Ascending aorta (tissue), 2 donors: ENCODE measurements around the gene PXDC1. TPM values are rescaled to one million over a fixed set of nuclear protein-coding genes. Genes with fewer than 3 reads are reported as not detected.
A peak's percentile ranks its signal among the peaks of the same experiment; 100 is the strongest.

Experiments used
- DNase-seq, 2 donors: peaks; one replicate each; pipeline ENCODE4 v3.0.0-alpha.2; 2019; ENCODE audit warnings: low spot score in 2 of 2
- H3K27ac ChIP-seq, 2 donors: fragments of 200-600 bp; sonication (generic); one replicate each; pipeline ENCODE4 v1.5.1; 2016 to 2017; ENCODE audit warnings: mild to moderate bottlenecking in 1 of 2
- H3K27me3 ChIP-seq: fragments of 200-600 bp; sonication (generic); one replicate; pipeline ENCODE4 v1.5.1; 2017
- H3K36me3 ChIP-seq, 2 donors: fragments of 200-600 bp; sonication (generic); one replicate each; pipeline ENCODE4 v1.5.1; 2016
- H3K4me1 ChIP-seq, 2 donors: fragments of 200-600 bp; sonication (generic); one replicate each; pipeline ENCODE4 v1.5.1; 2016 to 2017; ENCODE audit warnings: mild to moderate bottlenecking in 1 of 2
- H3K4me3 ChIP-seq, 2 donors: fragments of 200-600 bp; sonication (generic); one replicate each; pipeline ENCODE4 v1.5.1; 2016 to 2017; ENCODE audit warnings: mild to moderate bottlenecking in 1 of 2
- H3K9me3 ChIP-seq, 2 donors: fragments of 200-600 bp; sonication (generic); one replicate each; pipeline ENCODE4 v1.5.1; 2016
- intact Hi-C: fragments of 100-400 bp; cut with DNase I; formaldehyde crosslinking; loops from one replicate; pipeline ENCODE4 v1.15.1; 2023
- total RNA-seq: library from RNA; depleted of rRNA; stranded (reverse); fragments of >200 nt; gene quantifications from one replicate; pipeline ENCODE4 v1.1.0, GENCODE V29; 2016
- TF ChIP-seq, protein P1 (sequence below), 3 experiments: fragments of 200-600 bp in 2 of 3; fragments of 450-650 bp in 1 of 3; sonication (generic) in 2 of 3; IDR thresholded peaks; one replicate each; pipeline ENCODE4 v1.5.1; 2016 to 2019; ENCODE audit warnings: antibody characterized with exemption in 3 of 3, mild to moderate bottlenecking in 1 of 3, moderate library complexity in 1 of 3

PXDC1 gene
- total RNA-seq, 1 donor from 2014 or later, result 310 TPM

DNA sequence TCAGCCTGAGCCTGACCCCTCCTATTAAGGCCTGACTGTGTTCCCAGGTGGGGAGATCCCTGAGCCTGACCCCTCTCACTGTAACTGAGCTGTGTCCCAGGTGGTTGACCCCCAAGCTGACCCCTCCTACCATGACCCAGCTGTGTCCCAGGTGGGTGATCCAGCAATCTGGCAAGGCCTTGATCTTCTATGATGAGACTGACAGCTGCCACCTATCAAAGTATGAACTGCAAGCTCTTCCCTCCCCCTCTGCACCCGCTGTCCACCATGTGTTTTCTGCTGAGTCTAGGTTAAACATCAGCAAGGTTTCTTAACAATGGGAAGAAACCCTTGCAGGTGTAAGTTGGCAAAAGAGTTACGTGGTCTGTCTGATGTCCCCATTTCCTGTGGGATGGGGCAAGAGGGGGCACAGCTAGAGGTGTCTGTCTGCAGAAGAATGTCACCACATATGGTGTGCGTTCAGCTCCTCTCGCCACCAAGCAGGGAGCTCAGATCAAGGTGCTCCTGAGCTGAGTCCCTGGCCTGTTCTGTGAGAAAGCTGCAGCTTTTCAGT is 5.9 kb downstream of the PXDC1 start:
- Histone ChIP-seq H3K36me3 (peaks cover 7 to 35% of the 10 kb centered on the region in 2 donors), H3K9me3 (no peaks in the 10 kb centered on the region), H3K27ac (peak overlapping the region; percentile 100), H3K4me3 (peak overlapping the region; percentile 81 to 82), H3K4me1 (peaks cover 25 to 60% of the 10 kb centered on the region in 2 donors), H3K27me3 (no peaks in the 10 kb centered on the region)
- intact Hi-C loops, result loop anchor here (10.0 kb wide), 1 partner anchor 389 kb away; the partner anchor contains the start of gene ECI2
- TF ChIP-seq, protein P1, sequence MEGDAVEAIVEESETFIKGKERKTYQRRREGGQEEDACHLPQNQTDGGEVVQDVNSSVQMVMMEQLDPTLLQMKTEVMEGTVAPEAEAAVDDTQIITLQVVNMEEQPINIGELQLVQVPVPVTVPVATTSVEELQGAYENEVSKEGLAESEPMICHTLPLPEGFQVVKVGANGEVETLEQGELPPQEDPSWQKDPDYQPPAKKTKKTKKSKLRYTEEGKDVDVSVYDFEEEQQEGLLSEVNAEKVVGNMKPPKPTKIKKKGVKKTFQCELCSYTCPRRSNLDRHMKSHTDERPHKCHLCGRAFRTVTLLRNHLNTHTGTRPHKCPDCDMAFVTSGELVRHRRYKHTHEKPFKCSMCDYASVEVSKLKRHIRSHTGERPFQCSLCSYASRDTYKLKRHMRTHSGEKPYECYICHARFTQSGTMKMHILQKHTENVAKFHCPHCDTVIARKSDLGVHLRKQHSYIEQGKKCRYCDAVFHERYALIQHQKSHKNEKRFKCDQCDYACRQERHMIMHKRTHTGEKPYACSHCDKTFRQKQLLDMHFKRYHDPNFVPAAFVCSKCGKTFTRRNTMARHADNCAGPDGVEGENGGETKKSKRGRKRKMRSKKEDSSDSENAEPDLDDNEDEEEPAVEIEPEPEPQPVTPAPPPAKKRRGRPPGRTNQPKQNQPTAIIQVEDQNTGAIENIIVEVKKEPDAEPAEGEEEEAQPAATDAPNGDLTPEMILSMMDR (IDR thresholded peaks at IDR 0.05), result no peak
- no peak for DNase-seq

DNA sequence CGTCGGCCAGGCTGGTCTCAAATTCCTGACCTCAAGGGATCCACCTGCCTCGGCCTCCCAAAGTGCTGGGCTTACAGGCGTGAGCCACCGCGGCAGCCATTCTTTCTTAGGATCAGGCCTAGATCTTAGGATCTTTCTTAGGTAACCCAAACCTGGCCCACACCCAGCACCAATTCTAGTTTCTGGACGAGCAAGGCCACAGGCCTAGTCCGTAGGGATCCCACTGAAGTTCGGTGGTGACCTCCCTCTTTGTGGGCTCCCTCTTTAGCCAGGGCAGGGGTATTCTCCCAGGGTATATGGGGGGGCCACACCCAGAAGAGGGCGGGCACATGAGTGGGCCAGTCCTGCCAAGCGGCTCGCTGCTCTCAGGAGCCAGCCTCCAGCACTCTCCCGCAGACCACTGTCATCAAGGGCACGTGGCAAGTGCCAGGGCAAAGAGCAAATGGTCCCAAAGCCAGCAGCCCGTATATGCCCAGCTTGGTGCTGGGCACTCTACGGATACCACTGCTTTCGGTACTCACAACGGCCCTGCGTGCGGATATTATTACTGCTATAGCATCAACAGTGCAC is 6.5 kb downstream of the PXDC1 start:
- H3K4me3 ChIP-seq, result peak overlapping the region; percentile 23 to 82
- H3K27ac ChIP-seq, result peak overlapping the region; percentile 100
- H3K27me3 ChIP-seq, result no peaks in the 10 kb centered on the region
- intact Hi-C loops, result loop anchor here (5.0 to 10.0 kb wide), 2 partner anchors 232 to 390 kb away; partner anchors contain the start of gene ECI2
- H3K36me3 ChIP-seq, result peaks cover 7 to 38% of the 10 kb centered on the region in 2 donors
- peaks cover 26 to 67% of the 10 kb centered on the region in 2 donors for H3K4me1 ChIP-seq
- H3K9me3 ChIP-seq, result no peaks in the 10 kb centered on the region
- TF ChIP-seq, protein P1 (IDR thresholded peaks at IDR 0.05), result no peak
- DNase-seq, result no peak

DNA sequence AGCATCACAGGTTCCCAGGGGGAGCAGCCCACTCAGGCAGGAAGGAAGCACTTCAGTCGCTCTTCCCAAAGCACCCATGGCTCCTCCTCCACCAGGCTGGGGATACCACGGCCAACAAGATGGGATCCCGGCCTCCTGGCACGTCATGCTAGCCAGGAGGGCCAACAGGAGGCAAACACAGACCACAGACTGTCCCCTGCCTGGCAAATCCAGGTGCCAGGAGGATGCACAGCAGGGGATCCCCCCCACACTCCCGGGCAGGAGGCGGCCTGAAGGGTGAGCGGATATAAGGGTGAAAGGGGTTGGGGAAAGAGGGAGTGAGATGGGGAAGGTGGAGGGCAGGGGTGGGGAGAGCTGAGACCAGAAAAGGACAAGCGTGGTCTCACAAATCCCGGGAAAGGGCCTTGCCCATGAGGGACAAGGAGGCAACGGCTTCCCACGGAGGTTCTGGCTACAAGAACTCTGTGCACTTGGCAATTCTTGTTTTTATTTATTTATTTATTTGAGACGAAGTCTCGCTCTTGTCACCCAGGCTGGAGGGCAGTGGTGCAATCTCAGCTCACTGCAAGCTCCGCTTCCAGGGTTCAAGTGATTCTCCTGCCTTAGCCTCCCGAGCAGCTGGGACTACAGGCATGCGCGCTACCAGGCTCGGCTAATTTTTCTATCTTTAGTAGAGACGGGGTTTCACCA is 7.2 kb downstream of the PXDC1 start:
- intact Hi-C loops, result loop anchor here (5.0 to 10.0 kb wide), 2 partner anchors 233 to 390 kb away; partner anchors contain the start of gene ECI2
- peaks cover 32 to 73% of the 10 kb centered on the region in 2 donors for H3K4me1 ChIP-seq
- H3K4me3 ChIP-seq, result peak overlapping the region; percentile 23 to 82
- TF ChIP-seq, protein P1 (IDR thresholded peaks at IDR 0.05), result no peak
- H3K36me3 ChIP-seq, result peaks cover 7 to 33% of the 10 kb centered on the region in 2 donors
- DNase-seq, result no peak
- H3K9me3 ChIP-seq, result no peaks in the 10 kb centered on the region
- H3K27me3 ChIP-seq, result no peaks in the 10 kb centered on the region
- H3K27ac ChIP-seq, result peak overlapping the region; percentile 100

DNA sequence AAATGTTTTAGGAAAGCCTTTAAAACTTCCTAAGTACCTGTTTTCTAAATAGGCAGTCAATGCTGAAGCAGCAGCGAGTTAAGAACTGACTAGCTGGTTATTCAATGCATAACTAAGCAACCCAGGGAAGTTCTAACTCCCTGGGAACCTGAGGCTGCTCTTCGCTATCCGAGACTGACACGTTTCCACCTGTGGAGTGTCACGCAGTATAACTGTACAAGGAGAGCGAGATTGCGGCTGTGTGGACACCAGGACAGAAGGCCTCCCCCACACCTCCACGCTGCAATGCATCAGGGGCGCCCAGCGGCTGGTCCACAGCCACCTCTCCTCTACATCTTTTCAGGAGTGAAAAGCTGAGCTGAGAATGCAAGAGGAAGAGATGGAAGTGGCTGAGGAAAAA is 8.0 kb downstream of the PXDC1 start:
- no peak for DNase-seq
- Histone ChIP-seq H3K4me3 (peak overlapping the region; percentile 23 to 82), H3K36me3 (peaks cover 13 to 27% of the 10 kb centered on the region in 2 donors), H3K27me3 (no peaks in the 10 kb centered on the region), H3K9me3 (no peaks in the 10 kb centered on the region), H3K27ac (peak overlapping the region; percentile 100), H3K4me1 (peaks cover 35 to 79% of the 10 kb centered on the region in 2 donors)
- intact Hi-C loops, result loop anchor here (5.0 to 10.0 kb wide), 2 partner anchors 234 to 391 kb away; partner anchors contain the start of gene ECI2
- TF ChIP-seq, protein P1 (IDR thresholded peaks at IDR 0.05), result no peak

DNA sequence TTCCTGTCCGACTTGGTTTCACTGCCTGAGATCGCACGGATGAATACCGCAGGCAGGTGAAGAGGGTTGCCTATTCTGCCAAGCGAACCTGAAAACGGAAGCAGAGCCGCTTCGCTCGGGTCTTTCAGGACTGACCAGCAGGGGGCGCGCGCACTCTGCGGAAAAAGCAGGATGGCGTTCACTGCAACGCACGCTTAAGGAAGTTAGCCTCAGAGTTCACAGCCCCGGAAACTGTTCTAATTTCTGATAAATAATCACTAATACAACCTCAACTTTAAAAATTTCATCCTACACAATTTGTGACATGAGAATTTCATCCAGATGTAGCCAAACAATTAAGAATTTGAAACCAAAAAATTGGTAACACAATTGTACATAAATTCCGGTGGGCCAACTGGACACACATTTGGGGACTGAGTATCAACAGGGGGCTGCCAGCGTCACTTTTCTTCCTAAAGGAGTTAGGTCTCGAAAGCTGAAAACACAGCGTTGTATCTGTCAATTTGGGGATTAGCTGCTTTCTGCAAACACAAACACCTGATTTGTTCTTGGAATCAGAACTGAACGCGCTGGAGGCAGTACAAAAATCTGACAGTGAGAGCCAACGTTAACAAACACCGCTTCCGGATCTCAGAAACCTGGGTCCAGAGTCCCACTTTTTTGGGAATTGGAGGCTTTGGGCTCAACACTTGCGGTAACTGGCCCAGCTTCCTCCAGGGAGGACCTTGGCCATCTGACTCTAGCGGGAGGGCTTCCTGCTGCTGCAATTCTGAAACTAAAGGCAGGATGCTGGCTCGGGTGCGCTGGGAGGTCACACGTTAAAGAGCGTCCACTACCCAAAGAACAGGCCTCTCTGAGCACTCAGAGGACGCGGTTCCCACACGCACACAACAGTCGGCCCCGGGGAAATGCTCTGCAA is 8.8 kb downstream of the PXDC1 start:
- peaks cover 43 to 87% of the 10 kb centered on the region in 2 donors for H3K4me1 ChIP-seq

More for the DNA sequence above, 8.8 kb downstream of the PXDC1 start:
- intact Hi-C loops, result loop anchor here (1.0 to 10.0 kb wide), 5 partner anchors 107 to 392 kb away; partner anchors contain the start of genes ECI2 and FAM50B
- Histone ChIP-seq H3K27me3 (no peaks in the 10 kb centered on the region), H3K4me3 (peak overlapping the region; percentile 37 to 82), H3K27ac (peak overlapping the region; percentile 100), H3K36me3 (peaks cover 21 to 34% of the 10 kb centered on the region in 2 donors), H3K9me3 (no peaks in the 10 kb centered on the region)
- DNase-seq, result peak in 1 of 2 donors; percentile 91
- TF ChIP-seq, protein P1 (IDR thresholded peaks at IDR 0.05), result peak; percentile 85 to 96 (median 94)
